HG03097 (cell line): ENCODE measurements around the gene TSGA10.
"Not testable (repeated sequence)": the region's sequence is repeated elsewhere in the genome, so short reads cannot be mapped to it uniquely, and the experiment has no call there.

Source experiments
- ATAC-seq: cut with Tn5 transposase; IDR thresholded peaks from one replicate; pipeline ENCODE4 v1.9.1; 2021; ENCODE audit not compliant: unreplicated experiment, low FRiP score

Gene TSGA10

GRCh38 chr2:99156891-99157290 is 2.1 kb upstream of the TSGA10 start:
- ATAC-seq = no peak

- no peak for ATAC-seq
Observed at GRCh38 chr2:99153921-99154604, 679 bp downstream of the TSGA10 start.

GRCh38 chr2:99152199-99152895 is 2.4 kb downstream of the TSGA10 start:
- no peak for ATAC-seq

GRCh38 chr2:99150706-99151105 is 4.0 kb downstream of the TSGA10 start:
- ATAC-seq = no peak

- peak; percentile 91 for ATAC-seq
Observed at GRCh38 chr2:99141110-99142108, 13.3 kb downstream of the TSGA10 start, which contains the start of gene C2orf15. Gene C2orf15, plus strand, starts transcription at chr2:99141707. Its CDS starts 8,852 bp downstream, at chr2:99150559.

GRCh38 chr2:99140860-99141109 is 14.0 kb downstream of the TSGA10 start:
- ATAC-seq = no peak

- ATAC-seq = no peak
Observed at GRCh38 chr2:99140056-99140859, 14.5 kb downstream of the TSGA10 start.

- ATAC-seq = no peak
Observed at GRCh38 chr2:99139003-99139402, 15.7 kb downstream of the TSGA10 start.

GRCh38 chr2:99135044-99135556 is 19.6 kb downstream of the TSGA10 start:
- ATAC-seq = not testable (repeated sequence)

- ATAC-seq = no peak
Observed at GRCh38 chr2:99127981-99128380, 26.8 kb downstream of the TSGA10 start.

GRCh38 chr2:99112617-99113016 is 42.1 kb downstream of the TSGA10 start:
- ATAC-seq = no peak

GRCh38 chr2:99111945-99112344 is 42.8 kb downstream of the TSGA10 start:
- ATAC-seq = no peak

- ATAC-seq = no peak
Observed at GRCh38 chr2:99111236-99111635, 43.5 kb downstream of the TSGA10 start.

- no peak for ATAC-seq
Observed at GRCh38 chr2:99106913-99107312, 47.8 kb downstream of the TSGA10 start.

- ATAC-seq = no peak
Observed at GRCh38 chr2:99104006-99104405, 50.7 kb downstream of the TSGA10 start.

GRCh38 chr2:99101697-99102096 is 53.0 kb downstream of the TSGA10 start:
- ATAC-seq = no peak

- no peak for ATAC-seq
Observed at GRCh38 chr2:99096728-99097127, 58.0 kb downstream of the TSGA10 start.

- peak; percentile 56 for ATAC-seq
Observed at GRCh38 chr2:99088017-99088416, 66.7 kb downstream of the TSGA10 start.

- no peak for ATAC-seq
Observed at GRCh38 chr2:99086385-99086784, 68.4 kb downstream of the TSGA10 start.

GRCh38 chr2:99085421-99085820 is 69.3 kb downstream of the TSGA10 start:
- no peak for ATAC-seq
